Measurements from ENCODE around the gene TLR1.

Gene TLR1

DNA sequence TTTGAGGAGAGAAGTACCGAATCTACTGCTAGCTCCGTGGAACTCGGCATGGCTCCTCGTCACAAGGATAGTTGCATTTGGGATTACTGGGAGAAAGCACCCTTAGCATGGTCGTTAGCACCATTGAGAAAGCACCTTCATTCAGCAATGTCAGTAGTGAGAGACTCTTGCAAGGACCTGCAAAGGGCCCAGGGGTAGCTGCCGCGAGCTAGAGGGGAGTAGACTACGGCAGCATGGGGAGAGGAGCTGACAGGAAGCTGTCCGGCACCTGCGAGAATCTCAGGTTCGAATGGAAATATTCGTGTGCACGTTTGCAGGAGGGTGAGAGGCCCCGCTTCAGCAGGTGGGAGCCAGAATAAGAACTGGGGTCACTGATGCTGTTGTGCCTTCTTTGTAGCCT, 42.0 kb downstream of the TLR1 start:
- Histone ChIP-seq H3K36me3 (ENCODE audit: control insufficient read depth, insufficient read depth, low read length) (no peaks in the 10 kb centered on the region; the same call in 1 of the 2 replicates), H3K4me3 (replicated peaks; ENCODE audit: low read depth, low read length) (peak overlapping the region; percentile 49), H3K27me3 (replicated peaks; ENCODE audit: control insufficient read depth, insufficient read depth, low read length) (no peaks in the 10 kb centered on the region)
- peak; percentile 68 for DNase-seq (ENCODE audit: extremely low read depth, insufficient read length)
- TF ChIP-seq, protein P1, sequence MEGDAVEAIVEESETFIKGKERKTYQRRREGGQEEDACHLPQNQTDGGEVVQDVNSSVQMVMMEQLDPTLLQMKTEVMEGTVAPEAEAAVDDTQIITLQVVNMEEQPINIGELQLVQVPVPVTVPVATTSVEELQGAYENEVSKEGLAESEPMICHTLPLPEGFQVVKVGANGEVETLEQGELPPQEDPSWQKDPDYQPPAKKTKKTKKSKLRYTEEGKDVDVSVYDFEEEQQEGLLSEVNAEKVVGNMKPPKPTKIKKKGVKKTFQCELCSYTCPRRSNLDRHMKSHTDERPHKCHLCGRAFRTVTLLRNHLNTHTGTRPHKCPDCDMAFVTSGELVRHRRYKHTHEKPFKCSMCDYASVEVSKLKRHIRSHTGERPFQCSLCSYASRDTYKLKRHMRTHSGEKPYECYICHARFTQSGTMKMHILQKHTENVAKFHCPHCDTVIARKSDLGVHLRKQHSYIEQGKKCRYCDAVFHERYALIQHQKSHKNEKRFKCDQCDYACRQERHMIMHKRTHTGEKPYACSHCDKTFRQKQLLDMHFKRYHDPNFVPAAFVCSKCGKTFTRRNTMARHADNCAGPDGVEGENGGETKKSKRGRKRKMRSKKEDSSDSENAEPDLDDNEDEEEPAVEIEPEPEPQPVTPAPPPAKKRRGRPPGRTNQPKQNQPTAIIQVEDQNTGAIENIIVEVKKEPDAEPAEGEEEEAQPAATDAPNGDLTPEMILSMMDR (IDR thresholded peaks at IDR 0.05; ENCODE audit: insufficient read depth, low read length, poor library complexity, severe bottlenecking): no peak

DNA sequence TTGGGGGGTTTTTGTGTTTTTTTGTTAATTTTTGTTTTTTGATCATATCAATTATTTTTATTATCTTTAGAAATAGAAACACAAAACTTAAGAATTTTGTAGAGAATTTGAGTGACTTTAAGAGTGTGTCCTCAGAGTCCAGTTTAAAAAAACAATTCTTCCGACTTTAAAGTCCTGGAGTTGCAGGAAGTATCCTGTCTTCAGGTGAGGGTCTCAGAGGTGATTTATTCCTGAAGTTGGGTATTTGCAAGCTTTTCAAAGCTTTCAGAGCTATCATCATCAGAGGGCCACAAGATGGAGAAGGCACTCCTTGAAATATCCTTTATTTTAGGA, 44.8 kb downstream of the TLR1 start:
- TF ChIP-seq, protein P1 (IDR thresholded peaks at IDR 0.05; ENCODE audit: insufficient read depth, low read length, poor library complexity, severe bottlenecking): no peak
- no peak overlapping the region for H3K4me3 ChIP-seq (replicated peaks; ENCODE audit: low read depth, low read length)

DNA sequence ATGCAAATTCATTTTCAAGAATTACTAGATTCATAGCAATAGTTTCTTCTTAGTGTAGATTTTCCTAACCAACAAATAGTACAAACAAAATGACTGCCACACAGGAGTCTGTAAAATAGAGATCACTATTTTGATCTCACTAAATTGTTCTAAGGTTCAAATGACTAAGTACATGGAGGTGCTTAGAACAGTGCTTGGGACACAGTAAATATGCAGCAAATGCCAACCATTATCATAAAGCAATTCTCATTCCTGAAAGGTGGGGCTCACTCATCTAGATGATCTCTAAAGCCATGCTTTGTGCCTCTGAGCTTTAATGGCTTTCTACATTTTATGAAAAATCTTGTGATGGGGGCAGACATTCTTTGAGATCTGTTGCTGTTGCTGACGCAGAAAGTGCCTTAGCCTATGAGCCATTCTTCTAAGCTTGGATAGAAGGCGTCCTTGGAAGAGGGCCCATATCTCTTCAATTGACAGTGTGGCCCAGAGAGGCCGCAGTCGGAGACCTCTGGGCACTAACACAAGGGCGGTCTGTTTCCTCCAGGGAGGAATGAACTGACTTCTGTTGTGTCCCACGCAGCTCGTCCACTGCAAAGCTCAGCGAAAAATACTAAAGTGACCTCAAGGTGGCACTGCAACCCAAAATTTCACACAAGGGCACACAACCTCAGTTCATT, 45.3 kb downstream of the TLR1 start:
- TF ChIP-seq, protein P1 (IDR thresholded peaks at IDR 0.05; ENCODE audit: insufficient read depth, low read length, poor library complexity, severe bottlenecking): peak; percentile 45

More for the DNA sequence above, 44.8 kb downstream of the TLR1 start:
- Histone ChIP-seq H3K27me3 (replicated peaks; ENCODE audit: control insufficient read depth, insufficient read depth, low read length) (no peaks in the 10 kb centered on the region), H3K36me3 (ENCODE audit: control insufficient read depth, insufficient read depth, low read length) (no peaks in the 10 kb centered on the region)
- no peak for DNase-seq (ENCODE audit: extremely low read depth, insufficient read length)

DNA sequence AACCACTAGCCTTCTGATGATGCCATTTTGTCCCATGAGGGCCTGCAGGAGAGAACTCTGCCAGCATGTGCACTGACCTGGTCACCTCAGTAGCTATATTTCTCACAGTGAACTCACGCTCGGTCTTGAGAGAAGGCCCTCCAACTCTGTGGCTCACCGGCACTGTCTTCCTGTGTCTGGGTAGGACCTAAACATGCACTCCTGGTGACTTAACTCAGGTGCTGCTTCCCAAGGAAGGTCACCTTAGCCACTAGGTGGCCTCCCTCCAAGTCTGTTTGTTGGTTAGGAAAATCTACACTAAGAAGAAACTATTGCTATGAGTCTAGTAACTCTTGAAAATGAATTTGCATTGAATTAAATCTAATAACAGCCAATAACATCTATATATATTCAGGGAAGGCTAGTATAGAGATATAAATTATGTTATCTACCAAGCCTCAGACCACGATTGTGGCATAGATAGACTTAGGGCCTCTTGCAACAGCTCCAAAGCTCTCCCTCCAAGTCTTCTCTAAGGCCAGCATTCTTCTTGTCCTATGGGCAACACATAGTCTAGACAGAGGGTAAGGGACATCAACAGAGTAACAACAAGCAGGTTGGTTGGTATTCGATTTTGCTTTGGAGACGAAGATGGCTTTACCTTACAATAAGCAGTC, 46.5 kb downstream of the TLR1 start:
- H3K27me3 ChIP-seq (replicated peaks; ENCODE audit: control insufficient read depth, insufficient read depth, low read length): no peaks in the 10 kb centered on the region
- H3K36me3 ChIP-seq (ENCODE audit: control insufficient read depth, insufficient read depth, low read length): no peaks in the 10 kb centered on the region
- TF ChIP-seq, protein P1 (IDR thresholded peaks at IDR 0.05; ENCODE audit: insufficient read depth, low read length, poor library complexity, severe bottlenecking): peak; percentile 65
- no peak for DNase-seq (ENCODE audit: extremely low read depth, insufficient read length)
- H3K4me3 ChIP-seq (replicated peaks; ENCODE audit: low read depth, low read length): no peak overlapping the region

More for the DNA sequence above, 45.3 kb downstream of the TLR1 start:
- peak; percentile 24 for DNase-seq (ENCODE audit: extremely low read depth, insufficient read length)
- Histone ChIP-seq H3K36me3 (ENCODE audit: control insufficient read depth, insufficient read depth, low read length) (no peaks in the 10 kb centered on the region), H3K27me3 (replicated peaks; ENCODE audit: control insufficient read depth, insufficient read depth, low read length) (no peaks in the 10 kb centered on the region), H3K4me3 (replicated peaks; ENCODE audit: low read depth, low read length) (no peak overlapping the region)

DNA sequence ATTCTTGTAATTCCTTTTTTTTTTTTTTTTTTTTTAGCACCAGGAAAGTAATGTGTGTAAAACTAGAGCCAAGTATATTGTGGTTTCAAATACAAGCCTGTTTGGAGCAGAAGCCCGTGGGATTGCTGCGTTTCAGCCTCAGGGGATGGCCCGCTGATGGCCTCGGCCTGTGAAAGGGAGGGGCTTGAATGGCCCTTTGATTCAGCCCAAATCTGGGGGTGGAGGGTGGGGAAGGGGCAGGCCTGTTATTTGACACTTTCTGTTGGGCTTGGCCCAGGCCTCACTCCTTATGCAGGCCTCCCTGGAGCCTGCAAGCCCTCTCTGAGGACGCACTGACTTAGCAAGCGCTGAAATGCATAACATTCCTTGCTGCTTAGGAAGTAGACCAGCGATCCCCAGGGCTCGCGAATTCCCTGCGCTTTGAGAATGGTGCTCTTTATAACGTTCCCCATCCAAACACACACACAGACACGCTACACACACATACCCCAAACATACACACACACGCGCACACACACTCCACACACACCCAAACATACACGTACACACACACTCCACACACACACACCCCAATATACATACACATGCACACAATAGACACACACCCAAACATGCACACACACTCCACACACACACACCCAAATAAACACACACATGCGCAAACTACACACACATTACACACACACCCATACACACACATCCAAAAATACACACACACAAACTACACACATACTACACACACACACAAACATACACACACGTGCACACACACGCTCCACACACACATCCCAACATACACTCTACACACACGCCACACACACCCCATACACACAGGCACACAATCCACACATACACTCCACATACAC, 51.4 kb downstream of the TLR1 start:
- no peak overlapping the region for H3K4me3 ChIP-seq (replicated peaks; ENCODE audit: low read depth, low read length)
- DNase-seq (ENCODE audit: extremely low read depth, insufficient read length): no peak
- TF ChIP-seq, protein P1 (IDR thresholded peaks at IDR 0.05; ENCODE audit: insufficient read depth, low read length, poor library complexity, severe bottlenecking): no peak
- no peaks in the 10 kb centered on the region for H3K27me3 ChIP-seq (replicated peaks; ENCODE audit: control insufficient read depth, insufficient read depth, low read length)
- H3K36me3 ChIP-seq (ENCODE audit: control insufficient read depth, insufficient read depth, low read length): no peaks in the 10 kb centered on the region
